ES-I3 (cell line): ENCODE measurements around the gene MMEL1.

Experiments used
- H3K36me3 ChIP-seq: 2 replicates; pipeline ENCODE4 v1.6.1; 2013; ENCODE audit warnings: mild to moderate bottlenecking, low read length, control low read depth, moderate library complexity; ENCODE audit not compliant: insufficient read depth
- H3K4me1 ChIP-seq: 2 replicates; pipeline ENCODE4 v1.6.1; 2013; ENCODE audit warnings: mild to moderate bottlenecking, control low read depth, low read length; ENCODE audit not compliant: insufficient read depth
- H3K9ac ChIP-seq: 2 replicates; pipeline ENCODE4 v1.6.1; 2013; ENCODE audit warnings: low read depth, mild to moderate bottlenecking, low read length, moderate library complexity
- H3K9me3 ChIP-seq: 2 replicates; pipeline ENCODE4 v1.6.1; 2013; ENCODE audit warnings: mild to moderate bottlenecking, low read length, moderate library complexity; ENCODE audit not compliant: control insufficient read depth, insufficient read depth

MMEL1 gene

DNA sequence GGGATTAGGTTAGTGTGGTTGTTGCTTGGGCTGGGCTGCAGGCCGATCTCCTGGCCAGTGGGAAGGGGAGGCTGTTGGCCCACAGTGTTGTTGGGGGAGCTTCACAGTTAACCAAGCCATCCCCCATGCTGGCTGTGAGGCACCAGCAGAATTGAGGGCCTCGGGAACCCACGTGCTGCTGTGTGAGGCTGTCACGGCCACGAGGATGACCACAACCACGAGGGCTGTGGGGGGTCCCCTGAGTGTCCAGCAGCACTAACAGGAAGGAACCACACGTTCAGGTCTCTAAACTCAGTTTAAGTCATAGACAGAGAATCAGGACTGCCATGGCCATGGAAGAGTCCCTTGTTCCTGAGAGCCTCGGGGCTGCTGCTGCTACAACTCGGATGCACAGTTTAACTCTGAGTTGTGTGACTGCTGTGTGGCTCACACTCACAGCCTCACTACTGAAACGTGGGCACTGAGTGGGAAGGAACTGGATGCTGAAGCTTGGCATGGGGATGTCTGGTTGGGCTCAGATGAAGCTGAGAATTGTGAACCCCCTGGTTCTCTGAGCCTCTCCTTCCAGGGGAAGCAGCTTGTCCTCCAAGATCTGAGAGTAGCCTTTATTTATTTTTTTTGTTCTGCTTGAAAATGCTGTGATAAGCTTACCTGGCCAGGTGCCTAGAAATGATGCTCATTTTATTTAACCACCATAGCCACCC is 4.8 kb upstream of the MMEL1 start:
- H3K9me3 ChIP-seq, result 0 out of 2 replicates have a peak, but pooled peaks cover 6% of the 10 kb centered on the region
- H3K36me3 ChIP-seq, result no peaks in the 10 kb centered on the region
- no peak overlapping the region for H3K9ac ChIP-seq
- peaks cover 10% of the 10 kb centered on the region; the same call in 1 of the 2 replicates for H3K4me1 ChIP-seq

DNA sequence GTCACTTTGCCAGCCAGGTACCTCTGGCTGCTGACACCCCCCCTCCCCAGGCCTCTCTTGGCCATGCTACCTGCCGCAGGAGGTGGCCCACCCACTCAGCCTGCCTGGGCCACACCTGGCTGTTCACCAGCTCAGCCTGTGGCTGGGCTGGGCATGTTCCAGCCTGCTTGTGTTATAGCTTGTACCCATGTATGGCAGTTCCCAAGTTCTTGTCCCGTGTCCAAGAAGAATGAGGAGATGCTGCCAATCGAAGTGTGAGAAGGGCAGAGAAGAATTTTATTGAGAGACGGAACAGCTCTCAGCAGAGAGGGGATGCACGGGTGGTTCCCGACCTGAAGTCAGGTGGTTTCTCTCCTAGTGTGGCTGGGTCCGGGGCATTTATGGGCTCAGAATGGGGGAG is 3.9 kb upstream of the MMEL1 start:
- no peaks in the 10 kb centered on the region for H3K36me3 ChIP-seq
- 0 out of 2 replicates have a peak, but pooled peaks cover 6% of the 10 kb centered on the region for H3K9me3 ChIP-seq
- no peak overlapping the region for H3K9ac ChIP-seq
- H3K4me1 ChIP-seq, result peaks cover 14% of the 10 kb centered on the region; the same call in 1 of the 2 replicates

DNA sequence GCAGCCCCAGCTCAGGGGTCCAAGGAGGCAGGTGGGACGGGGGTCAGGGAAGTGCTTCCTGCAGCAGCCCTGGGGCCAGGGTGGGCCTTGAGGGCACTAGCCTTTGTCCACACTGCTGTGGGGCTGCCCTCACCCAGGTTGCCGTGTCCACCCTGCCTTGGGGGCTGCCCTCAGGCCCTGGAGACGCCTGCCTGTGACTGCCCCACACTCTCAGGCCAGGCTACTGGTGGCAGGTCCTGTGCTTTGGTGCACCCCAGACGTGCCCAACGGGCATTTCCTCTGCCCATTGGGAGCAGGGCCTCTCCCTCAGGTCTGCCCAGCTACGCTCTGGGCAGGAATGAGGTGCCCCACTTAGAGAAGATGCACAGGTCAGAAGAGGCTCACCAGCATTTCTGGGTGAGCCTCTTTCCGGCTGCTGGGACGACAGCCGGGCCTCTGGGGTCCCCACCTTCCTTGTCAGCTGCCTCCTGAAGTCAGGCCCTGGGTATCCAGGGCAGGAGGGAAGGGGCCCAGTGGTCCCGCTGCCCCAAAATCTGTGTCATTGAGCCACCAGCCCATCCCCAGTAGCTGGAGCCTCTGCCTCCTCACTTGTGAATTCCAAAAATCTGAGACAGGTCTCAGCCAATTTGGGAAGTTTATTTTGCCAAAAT is 2.7 kb upstream of the MMEL1 start:
- Histone ChIP-seq H3K9me3 (0 out of 2 replicates have a peak, but pooled peaks cover 6% of the 10 kb centered on the region), H3K9ac (no peak overlapping the region), H3K36me3 (no peaks in the 10 kb centered on the region), H3K4me1 (peaks cover 19% of the 10 kb centered on the region; the same call in 1 of the 2 replicates)

DNA sequence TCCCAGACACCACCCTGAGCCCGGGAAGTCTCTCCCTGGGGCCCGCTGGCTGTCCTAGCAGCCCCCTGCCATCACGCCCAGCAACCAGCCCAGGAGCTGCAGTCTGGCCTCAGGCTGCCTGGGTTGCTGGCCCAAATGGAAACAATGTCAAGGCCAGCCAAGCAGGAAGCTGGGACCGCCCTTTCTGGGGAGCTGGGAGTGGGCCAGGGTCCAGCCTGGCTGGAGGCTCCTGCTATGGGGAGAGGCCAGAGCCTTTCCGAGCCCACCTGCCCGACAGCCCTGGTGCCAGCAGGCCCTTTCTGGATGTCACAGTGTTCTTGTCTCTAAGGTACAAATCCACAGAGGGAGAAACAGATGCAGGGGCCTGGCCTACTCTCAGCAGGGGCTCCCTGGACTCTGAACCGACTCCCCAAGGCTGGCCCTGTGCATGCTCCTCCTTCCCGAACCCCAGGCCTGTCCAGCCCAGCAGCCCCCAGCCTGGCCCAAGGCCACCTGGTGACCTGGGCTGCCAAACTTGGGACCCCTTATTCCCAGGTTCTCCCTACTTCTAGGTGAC is 1.2 kb upstream of the MMEL1 start:
- no peak overlapping the region for H3K9ac ChIP-seq
- peaks cover 19% of the 10 kb centered on the region; the same call in 1 of the 2 replicates for H3K4me1 ChIP-seq
- no peaks in the 10 kb centered on the region for H3K36me3 ChIP-seq
- H3K9me3 ChIP-seq, result 0 out of 2 replicates have a peak, but pooled peaks cover 6% of the 10 kb centered on the region

DNA sequence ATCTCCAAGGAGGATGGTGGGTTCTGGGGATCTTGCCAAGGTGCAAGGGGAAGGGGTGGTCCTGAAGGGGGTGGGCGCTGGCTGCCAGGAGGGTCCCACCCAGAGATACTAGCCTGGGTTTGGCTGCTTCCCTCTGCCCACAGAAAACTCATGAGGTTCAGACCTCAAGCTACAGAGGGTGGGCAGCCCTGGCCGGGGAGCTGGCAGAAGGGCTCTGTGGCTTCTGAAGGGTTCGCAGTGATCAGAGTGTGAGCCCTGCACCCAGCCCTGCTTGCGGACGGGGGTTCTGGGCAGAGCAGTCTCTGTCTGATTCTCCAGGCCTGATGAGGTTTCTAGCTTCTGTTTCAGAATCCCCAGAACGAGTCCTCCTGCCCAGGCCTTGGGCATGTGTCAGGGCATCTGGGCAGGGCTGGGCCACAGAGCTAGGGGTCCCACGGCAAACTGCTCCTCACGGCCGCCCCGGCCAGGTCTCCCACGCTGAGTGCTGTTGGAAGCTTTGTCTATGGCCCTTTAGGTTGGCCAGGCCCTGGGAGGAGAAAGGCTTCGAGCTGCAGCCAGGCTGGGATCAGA is 635 bp upstream of the MMEL1 start:
- H3K4me1 ChIP-seq, result peaks cover 19% of the 10 kb centered on the region; the same call in 1 of the 2 replicates
- no peak overlapping the region; the same call in 1 of the 2 replicates for H3K9ac ChIP-seq
- H3K36me3 ChIP-seq, result no peaks in the 10 kb centered on the region
- 0 out of 2 replicates have a peak, but pooled peaks cover 6% of the 10 kb centered on the region for H3K9me3 ChIP-seq

DNA sequence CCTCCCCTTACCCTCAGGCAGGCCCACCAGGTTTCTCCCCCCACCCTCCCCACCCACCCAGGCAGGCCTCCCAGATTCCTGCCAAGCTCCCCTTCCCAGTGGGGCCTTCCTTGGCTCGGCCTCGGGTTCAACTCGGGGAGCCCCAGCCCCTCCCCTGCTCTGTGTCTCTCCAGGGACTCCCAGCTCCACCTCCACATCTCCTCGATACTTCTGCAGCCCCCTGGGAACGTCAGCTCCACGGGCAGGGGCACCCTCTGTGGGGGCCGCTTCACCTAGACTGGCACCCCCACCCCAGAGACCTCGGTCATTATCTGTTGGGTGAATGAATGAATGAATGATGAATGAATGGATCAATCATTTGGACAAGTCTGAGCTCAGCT is 775 bp downstream of the MMEL1 start:
- H3K36me3 ChIP-seq, result no peaks in the 10 kb centered on the region
- H3K9me3 ChIP-seq, result 0 out of 2 replicates have a peak, but pooled peaks cover 6% of the 10 kb centered on the region
- peaks cover 19% of the 10 kb centered on the region; the same call in 1 of the 2 replicates for H3K4me1 ChIP-seq
- H3K9ac ChIP-seq, result no peak overlapping the region

DNA sequence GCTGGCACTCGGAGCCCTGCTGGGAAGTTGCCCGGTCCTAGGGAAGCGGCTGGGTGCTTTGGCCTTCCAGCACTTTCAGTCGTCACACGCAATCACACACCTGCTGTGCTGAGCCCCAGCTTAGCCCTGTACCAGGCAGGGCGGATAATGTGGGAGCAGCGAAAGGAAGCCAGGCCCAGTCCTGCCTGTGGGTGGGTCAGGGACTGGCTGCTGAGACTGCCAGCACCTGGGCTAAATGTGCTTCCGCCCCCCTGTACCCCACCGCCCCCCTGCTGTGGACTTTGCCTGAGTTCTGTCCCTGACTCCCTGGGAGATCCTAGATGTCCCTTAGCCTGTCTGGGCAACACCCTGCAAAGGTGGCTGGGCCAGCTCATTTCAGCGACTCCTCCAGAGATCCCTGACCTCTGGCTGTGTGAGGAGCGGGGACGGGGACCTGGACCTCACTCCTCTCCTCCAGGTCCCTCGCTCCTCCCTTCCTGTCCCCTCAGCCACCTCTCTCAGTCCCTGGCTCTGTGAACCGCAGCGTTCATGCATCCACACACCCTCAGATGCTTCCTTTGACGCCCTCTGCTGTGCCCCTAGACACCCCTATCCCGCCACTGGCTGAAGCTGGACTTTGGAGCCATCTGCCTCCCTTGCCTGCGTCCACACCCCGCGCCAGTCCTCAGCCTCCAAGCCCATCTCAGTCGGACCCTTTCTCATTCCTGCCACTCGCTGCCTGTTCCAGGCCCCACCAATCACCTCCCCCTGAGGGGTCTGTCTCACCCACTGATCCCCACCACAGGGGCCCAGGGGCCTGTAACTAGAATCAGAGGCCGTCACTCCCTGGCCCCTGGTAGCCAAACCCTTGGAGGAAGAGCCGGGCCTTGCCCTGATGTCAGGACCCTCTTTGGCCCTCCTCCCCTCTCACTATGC is 1.4 kb downstream of the MMEL1 start:
- H3K9me3 ChIP-seq, result 0 out of 2 replicates have a peak, but pooled peaks cover 2% of the 10 kb centered on the region
- no peaks in the 10 kb centered on the region for H3K36me3 ChIP-seq
- H3K9ac ChIP-seq, result no peak overlapping the region
- peaks cover 19% of the 10 kb centered on the region; the same call in 1 of the 2 replicates for H3K4me1 ChIP-seq

DNA sequence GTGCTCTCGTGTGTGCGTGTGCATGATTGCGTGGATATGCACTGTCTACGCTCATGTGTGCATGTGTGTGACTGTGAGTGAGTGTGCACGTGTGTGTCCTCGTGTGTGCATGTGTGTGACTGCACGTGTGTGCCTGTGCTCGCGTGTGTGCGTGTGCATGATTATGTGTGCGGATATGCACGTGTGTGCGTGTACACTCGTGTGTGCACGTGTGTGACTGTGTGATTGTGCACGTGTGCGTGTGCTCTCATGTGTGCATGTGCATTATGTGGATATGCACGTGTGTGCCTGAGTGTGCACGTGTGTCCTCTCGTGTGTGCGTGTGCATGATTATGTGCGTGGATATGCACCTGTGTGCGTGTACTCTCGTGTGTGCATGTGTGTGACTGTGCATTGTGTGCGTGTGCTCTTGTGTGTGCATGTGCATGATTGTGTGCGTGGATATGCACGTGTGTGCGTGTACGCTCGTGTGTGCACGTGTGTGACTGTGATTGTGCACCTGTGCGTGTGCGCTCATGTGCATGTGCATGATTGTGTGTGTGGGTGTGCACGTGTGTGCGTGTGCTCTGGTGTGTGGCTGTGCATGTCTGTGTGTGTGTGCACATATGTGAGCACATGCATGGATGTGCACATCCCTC is 2.2 kb downstream of the MMEL1 start:
- H3K9me3 ChIP-seq, result no peaks in the 10 kb centered on the region
- no peak overlapping the region for H3K9ac ChIP-seq
- H3K36me3 ChIP-seq, result no peaks in the 10 kb centered on the region
- H3K4me1 ChIP-seq, result peaks cover 19% of the 10 kb centered on the region; the same call in 1 of the 2 replicates

DNA sequence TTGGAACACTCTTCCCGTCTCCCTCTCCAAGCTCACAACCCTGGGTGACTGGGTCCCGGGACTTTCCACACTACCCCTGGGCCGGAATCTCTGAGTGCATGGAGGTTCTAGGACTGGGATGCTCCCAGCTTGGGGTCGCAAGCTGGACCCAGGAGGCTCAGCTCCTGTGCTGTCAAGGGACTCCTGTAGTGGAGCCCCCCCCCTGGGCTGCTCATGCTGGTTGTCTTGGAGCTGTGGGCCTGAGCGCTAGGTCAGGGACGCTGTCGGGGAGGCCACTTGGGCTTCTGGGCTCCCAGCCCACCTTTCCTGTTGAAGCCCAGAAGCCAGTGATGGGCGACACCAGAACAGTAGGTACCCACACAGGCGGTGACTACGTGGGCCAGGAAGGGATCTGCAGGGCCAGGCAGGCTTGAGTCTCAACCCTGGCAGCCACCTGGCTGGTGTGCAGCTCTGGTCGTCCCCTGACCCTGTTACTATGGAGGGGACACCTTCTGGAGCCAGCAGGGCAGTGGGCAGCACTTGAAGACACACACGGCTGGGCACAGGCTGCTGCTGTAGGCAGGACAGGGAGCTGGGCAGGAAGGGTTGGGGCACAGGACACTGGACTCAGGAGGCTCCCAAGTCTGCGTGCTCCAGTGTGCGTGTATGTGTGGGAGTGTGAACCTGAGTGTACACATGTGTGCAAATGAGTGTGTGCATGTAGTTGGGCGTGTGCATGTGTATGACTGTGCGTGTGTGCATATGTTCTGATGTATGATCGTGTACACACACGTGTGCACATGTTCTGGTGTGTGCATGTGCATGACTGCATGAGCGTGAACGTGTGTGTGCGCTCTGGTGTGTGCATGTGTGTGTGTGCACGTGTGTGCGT is 3.0 kb downstream of the MMEL1 start:
- H3K9me3 ChIP-seq, result no peaks in the 10 kb centered on the region
- H3K4me1 ChIP-seq, result peaks cover 19% of the 10 kb centered on the region; the same call in 1 of the 2 replicates
- H3K36me3 ChIP-seq, result no peaks in the 10 kb centered on the region
- H3K9ac ChIP-seq, result peak overlapping the region; percentile 30; the same call in 1 of the 2 replicates

DNA sequence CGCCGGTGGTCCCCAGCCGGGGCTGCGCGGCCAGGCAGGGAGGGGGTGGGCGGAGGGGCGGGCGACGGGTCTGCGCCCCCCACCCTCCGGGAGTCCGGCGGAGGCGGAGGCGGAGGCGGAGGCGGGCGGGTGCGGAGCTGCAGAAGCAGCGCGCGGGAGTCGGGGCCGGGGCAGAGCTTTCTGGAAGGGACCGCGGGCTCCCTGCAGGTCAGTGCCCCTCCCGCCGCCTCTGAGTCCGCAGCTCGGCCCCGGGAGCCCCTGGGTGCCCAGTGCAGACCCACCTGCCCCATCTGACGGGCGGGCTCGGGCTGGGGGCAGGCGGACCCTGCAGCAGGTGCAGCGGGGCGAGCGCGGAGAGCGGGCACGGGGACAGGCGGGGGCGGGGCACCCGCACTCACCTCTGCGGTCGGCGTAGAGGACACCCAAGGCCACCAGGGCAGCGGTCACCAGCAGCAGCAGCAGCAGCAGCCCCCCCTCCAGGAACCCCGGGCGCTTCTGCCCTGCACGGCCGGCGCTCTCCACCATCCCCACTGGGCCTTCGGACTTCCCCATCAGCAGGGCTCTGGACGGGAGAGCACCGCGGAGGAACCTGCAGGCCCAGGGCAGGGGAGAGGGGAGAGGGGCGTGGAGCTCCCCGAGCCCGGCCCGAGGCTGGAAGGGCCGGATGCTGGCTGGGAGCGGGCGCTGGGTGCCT is 3.7 kb downstream of the MMEL1 start:
- no peaks in the 10 kb centered on the region for H3K36me3 ChIP-seq
- H3K9ac ChIP-seq, result peak overlapping the region; percentile 30; the same call in 1 of the 2 replicates
- H3K4me1 ChIP-seq, result peaks cover 19% of the 10 kb centered on the region; the same call in 1 of the 2 replicates
- no peaks in the 10 kb centered on the region for H3K9me3 ChIP-seq

DNA sequence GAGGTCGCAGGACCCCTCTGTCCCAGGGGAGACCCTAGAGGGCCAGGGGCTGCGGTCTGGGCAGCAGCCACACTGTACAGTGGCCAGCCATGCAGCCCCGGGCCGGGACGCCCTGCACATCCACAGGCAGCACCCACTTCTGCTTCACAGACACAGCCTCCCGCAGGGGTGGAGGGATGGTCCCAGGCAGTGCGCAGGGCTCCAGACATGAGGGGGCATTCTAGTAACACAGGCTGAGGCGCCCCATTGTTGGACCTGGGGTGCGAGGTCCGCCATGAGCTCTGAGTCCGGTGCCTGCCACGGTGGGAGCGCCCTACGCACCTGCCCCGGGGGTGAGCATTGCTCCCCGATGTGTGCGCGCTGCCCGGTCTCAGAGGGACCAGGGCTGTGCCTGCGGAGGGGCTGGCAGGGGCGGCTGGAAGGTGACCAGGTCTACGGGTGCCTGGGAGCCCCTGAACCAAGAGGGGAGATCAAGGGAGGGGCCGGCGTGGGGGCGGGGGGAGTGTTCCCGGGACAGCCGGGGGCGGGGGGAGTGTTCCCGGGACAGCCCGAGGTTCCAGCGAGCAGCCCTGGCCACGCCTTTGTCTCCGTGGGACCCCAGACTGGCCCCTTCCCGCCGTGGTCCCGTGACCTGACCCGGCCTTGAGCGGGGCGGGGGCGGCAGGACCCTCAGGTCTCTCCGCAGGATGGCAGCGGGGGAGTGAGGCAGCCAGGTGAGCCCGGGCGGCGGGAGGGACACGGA is 4.5 kb downstream of the MMEL1 start:
- H3K36me3 ChIP-seq, result no peaks in the 10 kb centered on the region
- no peaks in the 10 kb centered on the region for H3K9me3 ChIP-seq
- H3K9ac ChIP-seq, result peak overlapping the region; percentile 30; the same call in 1 of the 2 replicates
- H3K4me1 ChIP-seq, result peaks cover 14% of the 10 kb centered on the region; the same call in 1 of the 2 replicates
